Measurements from ENCODE around the gene LIMD2. TPM values are rescaled to one million over a fixed set of nuclear protein-coding genes. Genes with fewer than 3 reads are reported as not detected.
A peak's percentile ranks its signal among the peaks of the same experiment; 100 is the strongest.
"Not testable (repeated sequence)": the region's sequence is repeated elsewhere in the genome, so short reads cannot be mapped to it uniquely, and the experiment has no call there.

Gene LIMD2
- total and polyA plus RNA-seq, 2 donors (not counting 1 experiment from before 2014, with no cell fraction given), result 2.9 to 3.1 TPM

DNA sequence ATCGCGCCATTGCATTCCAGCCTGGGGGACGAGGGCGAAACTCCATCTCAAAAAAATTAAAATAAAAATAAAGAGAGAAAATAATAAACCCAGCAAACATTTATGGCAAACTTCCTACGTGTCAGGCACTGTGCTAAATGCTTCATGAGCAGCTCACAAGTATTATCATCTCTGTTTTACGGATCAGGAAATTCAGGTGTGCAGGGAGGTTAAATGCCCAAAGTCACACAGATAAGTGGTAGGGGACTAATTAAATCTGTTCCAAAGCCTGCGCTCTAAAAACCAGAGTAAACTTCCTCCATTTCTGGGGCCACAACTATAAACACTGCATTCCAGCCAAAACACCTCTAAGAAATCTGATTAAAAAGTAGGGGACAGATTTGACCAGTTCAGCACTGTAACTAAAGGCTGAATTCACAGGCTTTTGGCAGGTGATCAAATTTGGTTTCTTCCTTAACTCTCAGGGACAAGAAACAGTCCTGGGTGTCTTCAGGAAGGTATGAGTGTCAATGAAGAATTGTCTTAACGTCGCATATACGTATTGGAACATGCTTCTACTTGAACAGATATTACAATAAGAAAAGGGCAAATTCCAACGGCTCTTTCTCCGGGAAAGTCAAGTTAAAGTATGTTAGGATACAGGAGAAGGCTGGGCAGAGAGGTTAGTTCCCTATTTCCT, 40.7 kb upstream of the LIMD2 start:
- Histone ChIP-seq H3K27ac (ENCODE audit: insufficient read depth, low read length) (peak overlapping the region; percentile 80), H3K4me3 (replicated peaks in 1 of 4; ENCODE audit: control extremely low read depth in 1 of 4, insufficient read depth in 1 of 4, low read depth in 3 of 4, low read length in 4 of 4) (peak overlapping the region; percentile 84 to 96 (median 92)), H3K4me2 (ENCODE audit: extremely low read depth, insufficient read depth, low read length) (peak overlapping the region; percentile 29), H3K36me3 (ENCODE audit: control insufficient read depth, insufficient read depth, low read length) (no peaks in the 10 kb centered on the region), H2AFZ (ENCODE audit: low read length) (peak overlapping the region; percentile 73), H4K20me1 (ENCODE audit: control insufficient read depth, extremely low read depth, insufficient read depth, low read length) (no peaks in the 10 kb centered on the region), H3K9me3 (ENCODE audit: control insufficient read depth, insufficient read depth, low read depth, low read length) (no peaks in the 10 kb centered on the region), H3K9ac (ENCODE audit: insufficient read depth, low read length) (peak overlapping the region; percentile 79), H3K4me1 (ENCODE audit: control insufficient read depth, extremely low read depth, insufficient read depth, low read length) (peaks cover 3% of the 10 kb centered on the region), H3K79me2 (ENCODE audit: control insufficient read depth, insufficient read depth, low read length) (peaks cover 13% of the 10 kb centered on the region), H3K27me3 (ENCODE audit: control insufficient read depth, insufficient read depth, low read length) (no peaks in the 10 kb centered on the region)
- peak in 1 of 2 donors; percentile 8 for DNase-seq (ENCODE audit: low read depth in 2 of 2)
- TF ChIP-seq EZH2 (IDR thresholded peaks at IDR 0.05; ENCODE audit: low read length, missing control alignments) (no peak), CTCF (conservative IDR thresholded peaks at IDR 0.05 in 1 of 2, IDR thresholded peaks at IDR 0.05 in 1 of 2; ENCODE audit: low read depth in 1 of 2, low read length in 2 of 2) (no peak)

GRCh38 chr17:63735691-63736090, 35.8 kb upstream of the LIMD2 start:
- H3K9ac ChIP-seq (ENCODE audit: insufficient read depth, low read length), result no peak overlapping the region
- H4K20me1 ChIP-seq (ENCODE audit: control insufficient read depth, extremely low read depth, insufficient read depth, low read length), result no peaks in the 10 kb centered on the region
- no peaks in the 10 kb centered on the region for H3K36me3 ChIP-seq (ENCODE audit: control insufficient read depth, insufficient read depth, low read length)
- no peak overlapping the region for H3K4me2 ChIP-seq (ENCODE audit: extremely low read depth, insufficient read depth, low read length)
- no peaks in the 10 kb centered on the region for H3K4me1 ChIP-seq (ENCODE audit: control insufficient read depth, extremely low read depth, insufficient read depth, low read length)
- H3K27me3 ChIP-seq (ENCODE audit: control insufficient read depth, insufficient read depth, low read length), result no peaks in the 10 kb centered on the region
- no peak overlapping the region for H3K4me3 ChIP-seq (replicated peaks in 1 of 4; ENCODE audit: control extremely low read depth in 1 of 4, insufficient read depth in 1 of 4, low read depth in 3 of 4, low read length in 4 of 4)
- H3K27ac ChIP-seq (ENCODE audit: insufficient read depth, low read length), result no peak overlapping the region
- H2AFZ ChIP-seq (ENCODE audit: low read length), result no peak overlapping the region
- peaks cover 10% of the 10 kb centered on the region for H3K79me2 ChIP-seq (ENCODE audit: control insufficient read depth, insufficient read depth, low read length)
- no peak for DNase-seq (ENCODE audit: low read depth in 2 of 2)
- H3K9me3 ChIP-seq (ENCODE audit: control insufficient read depth, insufficient read depth, low read depth, low read length), result no peaks in the 10 kb centered on the region
- TF ChIP-seq CTCF (conservative IDR thresholded peaks at IDR 0.05 in 1 of 2, IDR thresholded peaks at IDR 0.05 in 1 of 2; ENCODE audit: low read depth in 1 of 2, low read length in 2 of 2) (no peak), EZH2 (IDR thresholded peaks at IDR 0.05; ENCODE audit: low read length, missing control alignments) (no peak)

DNA sequence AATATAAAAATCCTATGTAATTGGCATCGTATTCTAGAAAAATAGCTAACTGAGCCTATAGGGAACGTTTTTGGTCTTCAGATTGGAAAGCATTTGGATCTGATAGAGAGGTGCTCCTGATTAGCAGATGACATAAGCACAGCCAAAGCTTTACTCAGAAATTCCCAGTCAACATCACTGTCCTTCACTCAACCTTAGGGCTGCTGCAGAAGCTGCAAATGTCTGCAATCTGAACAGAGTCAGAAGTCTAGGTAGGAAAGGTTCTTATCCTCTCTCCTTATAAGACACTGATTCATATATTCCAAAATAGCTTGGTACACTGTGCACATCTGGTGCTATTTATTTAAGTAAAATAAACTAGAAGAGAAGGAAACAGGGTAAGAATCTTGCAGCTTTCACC, 22.5 kb upstream of the LIMD2 start:
- no peaks in the 10 kb centered on the region for H3K4me1 ChIP-seq (ENCODE audit: control insufficient read depth, extremely low read depth, insufficient read depth, low read length)
- no peaks in the 10 kb centered on the region for H3K79me2 ChIP-seq (ENCODE audit: control insufficient read depth, insufficient read depth, low read length)
- no peaks in the 10 kb centered on the region for H4K20me1 ChIP-seq (ENCODE audit: control insufficient read depth, extremely low read depth, insufficient read depth, low read length)
- DNase-seq (ENCODE audit: low read depth in 2 of 2), result no peak
- no peak for TF ChIP-seq CTCF (conservative IDR thresholded peaks at IDR 0.05 in 1 of 2, IDR thresholded peaks at IDR 0.05 in 1 of 2; ENCODE audit: low read depth in 1 of 2, low read length in 2 of 2)
- TF ChIP-seq EZH2 (IDR thresholded peaks at IDR 0.05; ENCODE audit: low read length, missing control alignments), result no peak
- H2AFZ ChIP-seq (ENCODE audit: low read length), result no peak overlapping the region
- no peaks in the 10 kb centered on the region for H3K27me3 ChIP-seq (ENCODE audit: control insufficient read depth, insufficient read depth, low read length)
- H3K27ac ChIP-seq (ENCODE audit: insufficient read depth, low read length), result no peak overlapping the region
- no peak overlapping the region for H3K9ac ChIP-seq (ENCODE audit: insufficient read depth, low read length)
- no peak overlapping the region for H3K4me2 ChIP-seq (ENCODE audit: extremely low read depth, insufficient read depth, low read length)
- H3K36me3 ChIP-seq (ENCODE audit: control insufficient read depth, insufficient read depth, low read length), result no peaks in the 10 kb centered on the region
- H3K4me3 ChIP-seq (replicated peaks in 1 of 4; ENCODE audit: control extremely low read depth in 1 of 4, insufficient read depth in 1 of 4, low read depth in 3 of 4, low read length in 4 of 4), result no peak overlapping the region
- no peaks in the 10 kb centered on the region for H3K9me3 ChIP-seq (ENCODE audit: control insufficient read depth, insufficient read depth, low read depth, low read length)

GRCh38 chr17:63720194-63720593, 20.3 kb upstream of the LIMD2 start:
- DNase-seq (ENCODE audit: low read depth in 2 of 2); H3K27ac ChIP-seq (ENCODE audit: insufficient read depth, low read length); H4K20me1 ChIP-seq (ENCODE audit: control insufficient read depth, extremely low read depth, insufficient read depth, low read length); H3K4me3 ChIP-seq (replicated peaks in 1 of 4; ENCODE audit: control extremely low read depth in 1 of 4, insufficient read depth in 1 of 4, low read depth in 3 of 4, low read length in 4 of 4); H3K27me3 ChIP-seq (ENCODE audit: control insufficient read depth, insufficient read depth, low read length); H3K79me2 ChIP-seq (ENCODE audit: control insufficient read depth, insufficient read depth, low read length); H3K9me3 ChIP-seq (ENCODE audit: control insufficient read depth, insufficient read depth, low read depth, low read length); H2AFZ ChIP-seq (ENCODE audit: low read length); H3K4me2 ChIP-seq (ENCODE audit: extremely low read depth, insufficient read depth, low read length); H3K36me3 ChIP-seq (ENCODE audit: control insufficient read depth, insufficient read depth, low read length); H3K9ac ChIP-seq (ENCODE audit: insufficient read depth, low read length); H3K4me1 ChIP-seq (ENCODE audit: control insufficient read depth, extremely low read depth, insufficient read depth, low read length): not testable (repeated sequence)

Data from fibroblast of lung (primary cell).